ENCODE data around the gene FTO. TPM values are rescaled to one million over a fixed set of nuclear protein-coding genes. Genes with fewer than 3 reads are reported as not detected.

FTO gene
- total and polyA plus RNA-seq, 2 of the 13 experiments (the other 11 are each of a cell fraction or from before 2014, with no cell fraction given), result 41.6 to 55.8 TPM

GRCh38 chr16:53945996-53946395 is 242.0 kb downstream of the FTO start (continued):
- TF ChIP-seq ZNF687 (CRISPR knock-in tag; IDR thresholded peaks at IDR 0.05) (no peak), LCORL (IDR thresholded peaks at IDR 0.05) (no peak), LCORL (CRISPR knock-in tag; IDR thresholded peaks at IDR 0.05) (0 out of 2 replicates have a peak, but pooled peaks have one; percentile 29), CCAR2 (optimal IDR thresholded peaks at IDR 0.05; ENCODE audit: low read depth, low read length) (no peak), ZNF484 (CRISPR knock-in tag; IDR thresholded peaks at IDR 0.05; ENCODE audit: borderline replicate concordance, low read depth) (no peak), SRF (IDR thresholded peaks at IDR 0.05; ENCODE audit: low read depth, low read length) (no peak), ZNF124 (CRISPR knock-in tag; IDR thresholded peaks at IDR 0.05) (no peak), ZBTB7B (CRISPR knock-in tag; IDR thresholded peaks at IDR 0.05) (no peak), SIN3A (IDR thresholded peaks at IDR 0.05; ENCODE audit: borderline replicate concordance, low read depth, low read length) (no peak), ZNF33B (CRISPR knock-in tag; IDR thresholded peaks at IDR 0.05) (no peak), EHMT2 (IDR thresholded peaks at IDR 0.05; ENCODE audit: borderline replicate concordance, low read depth, low read length) (no peak), PRMT3 (CRISPR knock-in tag; IDR thresholded peaks at IDR 0.05; ENCODE audit: borderline replicate concordance, low read depth) (no peak), NPAS2 (CRISPR knock-in tag; IDR thresholded peaks at IDR 0.05; ENCODE audit: borderline replicate concordance) (no peak), TCF7L2 (IDR thresholded peaks at IDR 0.05; ENCODE audit: low read depth, low read length) (no peak), ZNF878 (CRISPR knock-in tag; IDR thresholded peaks at IDR 0.05) (no peak), CREB1 (IDR thresholded peaks at IDR 0.05) (no peak), CREB1 (CRISPR knock-in tag; IDR thresholded peaks at IDR 0.05) (no peak), CEBPB (IDR thresholded peaks at IDR 0.05; ENCODE audit: borderline replicate concordance, low read depth, low read length) (peak; percentile 43; the same call in 1 of the 2 replicates), MAF1 (CRISPR knock-in tag; IDR thresholded peaks at IDR 0.05; ENCODE audit: borderline replicate concordance) (no peak), STAT5B (CRISPR knock-in tag; IDR thresholded peaks at IDR 0.05) (no peak), KDM5A (IDR thresholded peaks at IDR 0.05; ENCODE audit: borderline replicate concordance, low read length) (peak; percentile 48; the same call in 1 of the 2 replicates)
- TF ChIP-seq, protein P1, sequence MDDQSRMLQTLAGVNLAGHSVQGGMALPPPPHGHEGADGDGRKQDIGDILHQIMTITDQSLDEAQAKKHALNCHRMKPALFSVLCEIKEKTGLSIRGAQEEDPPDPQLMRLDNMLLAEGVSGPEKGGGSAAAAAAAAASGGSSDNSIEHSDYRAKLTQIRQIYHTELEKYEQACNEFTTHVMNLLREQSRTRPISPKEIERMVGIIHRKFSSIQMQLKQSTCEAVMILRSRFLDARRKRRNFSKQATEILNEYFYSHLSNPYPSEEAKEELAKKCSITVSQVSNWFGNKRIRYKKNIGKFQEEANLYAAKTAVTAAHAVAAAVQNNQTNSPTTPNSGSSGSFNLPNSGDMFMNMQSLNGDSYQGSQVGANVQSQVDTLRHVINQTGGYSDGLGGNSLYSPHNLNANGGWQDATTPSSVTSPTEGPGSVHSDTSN (CRISPR knock-in tag; IDR thresholded peaks at IDR 0.05; ENCODE audit: borderline replicate concordance), result no peak
